Muscle of leg (tissue), 16 donors: Measurements from ENCODE around the gene MFSD6. TPM values are rescaled to one million over a fixed set of nuclear protein-coding genes. Genes with fewer than 3 reads are reported as not detected.
"Not testable (repeated sequence)": the region's sequence is repeated elsewhere in the genome, so short reads cannot be mapped to it uniquely, and the experiment has no call there.

Source experiments
- DNase-seq: peaks from one replicate; pipeline ENCODE4 v3.0.0; 2013
- H3K27ac ChIP-seq: one replicate; pipeline ENCODE4 v1.5.1; 2013; ENCODE audit warnings: mild to moderate bottlenecking, low read length, control low read depth
- H3K27me3 ChIP-seq: one replicate; pipeline ENCODE4 v1.6.1; 2013; ENCODE audit warnings: low read length; ENCODE audit not compliant: control insufficient read depth, insufficient read depth
- H3K36me3 ChIP-seq: one replicate; pipeline ENCODE4 v1.6.1; 2013; ENCODE audit warnings: low read length; ENCODE audit not compliant: control insufficient read depth, insufficient read depth
- H3K4me1 ChIP-seq: one replicate; pipeline ENCODE4 v1.6.1; 2013; ENCODE audit warnings: low read length; ENCODE audit not compliant: control insufficient read depth, insufficient read depth
- H3K4me3 ChIP-seq: one replicate; pipeline ENCODE4 v1.5.1; 2013; ENCODE audit warnings: low read length, control low read depth
- H3K9me3 ChIP-seq: replicated peaks from 2 replicates; pipeline ENCODE4 v1.6.1; 2013; ENCODE audit warnings: low read depth, low read length; ENCODE audit not compliant: control insufficient read depth
- WGBS: methylation state at CpG from one replicate; pipeline ENCODE4 v1.1.5; 2013; ENCODE audit warnings: missing lambda C conversion rate; ENCODE audit not compliant: insufficient coverage; 5-methylcytosine and 5-hydroxymethylcytosine counted together
- long read RNA-seq, 11 donors: transcript quantifications; one replicate each; lab custom pipeline, GENCODE V29; 2026
- polyA plus RNA-seq, 8 donors: library from polyadenylated mRNA; unstranded; fragments of 120-200 nt; gene quantifications; one replicate each; pipeline versions ENCODE4 v1.2.1 to v1.2.3, GENCODE V29; 2013; ENCODE audit warnings: inconsistent platforms in 1 of 8, low replicate concordance in 1 of 8; ENCODE audit not compliant: insufficient read length in 8 of 8, insufficient read depth in 1 of 8
- total RNA-seq: library from RNA; stranded (reverse); fragments of 120-200 nt; gene quantifications from one replicate; pipeline ENCODE4 v1.2.4, GENCODE V29; 2013

The MFSD6 gene
- 7.1 TPM for total RNA-seq
- 10 to 100 TPM in 3 of 8 donors, 1 to 10 TPM in 5; 7.5 to 14.3 (median 9.4) TPM for polyA plus RNA-seq
- long read RNA-seq, donor 1, full-length matches to known transcripts = 2 of 2 reads
- long read RNA-seq, donor 1, partial matches to known transcripts = 0 of 2 reads
- long read RNA-seq, donor 1, other reads (novel, unspliced or antisense) = 0 of 2 reads
- long read RNA-seq, donor 2, full-length matches to known transcripts = 1 of 1 reads
- long read RNA-seq, donor 2, partial matches to known transcripts = 0 of 1 reads
- long read RNA-seq, donor 2, other reads (novel, unspliced or antisense) = 0 of 1 reads
- long read RNA-seq, donor 3, full-length matches to known transcripts = 1 of 1 reads
- long read RNA-seq, donor 3, partial matches to known transcripts = 0 of 1 reads
- long read RNA-seq, donor 3, other reads (novel, unspliced or antisense) = 0 of 1 reads
- long read RNA-seq, donor 4, full-length matches to known transcripts = 2 of 2 reads
- long read RNA-seq, donor 4, partial matches to known transcripts = 0 of 2 reads
- long read RNA-seq, donor 4, other reads (novel, unspliced or antisense) = 0 of 2 reads
- long read RNA-seq, donor 5, full-length matches to known transcripts = 2 of 2 reads
- long read RNA-seq, donor 5, partial matches to known transcripts = 0 of 2 reads
- long read RNA-seq, donor 5, other reads (novel, unspliced or antisense) = 0 of 2 reads
- long read RNA-seq, donor 6, full-length matches to known transcripts = 5 of 5 reads
- long read RNA-seq, donor 6, partial matches to known transcripts = 0 of 5 reads
- long read RNA-seq, donor 6, other reads (novel, unspliced or antisense) = 0 of 5 reads
- long read RNA-seq, donor 7, full-length matches to known transcripts = 2 of 9 reads
- long read RNA-seq, donor 7, partial matches to known transcripts = 7 of 9 reads
- long read RNA-seq, donor 7, other reads (novel, unspliced or antisense) = 0 of 9 reads
- long read RNA-seq, donor 8 = 0 reads
- long read RNA-seq, donor 9, full-length matches to known transcripts = 1 of 1 reads
- long read RNA-seq, donor 9, partial matches to known transcripts = 0 of 1 reads
- long read RNA-seq, donor 9, other reads (novel, unspliced or antisense) = 0 of 1 reads
- long read RNA-seq, donor 10, partial matches to known transcripts = 11 of 12 reads
- long read RNA-seq, donor 10, other reads (novel, unspliced or antisense) = 0 of 12 reads
- long read RNA-seq, donor 11, full-length matches to known transcripts = 2 of 2 reads
- long read RNA-seq, donor 11, partial matches to known transcripts = 0 of 2 reads
- long read RNA-seq, donor 11, other reads (novel, unspliced or antisense) = 0 of 2 reads

DNA sequence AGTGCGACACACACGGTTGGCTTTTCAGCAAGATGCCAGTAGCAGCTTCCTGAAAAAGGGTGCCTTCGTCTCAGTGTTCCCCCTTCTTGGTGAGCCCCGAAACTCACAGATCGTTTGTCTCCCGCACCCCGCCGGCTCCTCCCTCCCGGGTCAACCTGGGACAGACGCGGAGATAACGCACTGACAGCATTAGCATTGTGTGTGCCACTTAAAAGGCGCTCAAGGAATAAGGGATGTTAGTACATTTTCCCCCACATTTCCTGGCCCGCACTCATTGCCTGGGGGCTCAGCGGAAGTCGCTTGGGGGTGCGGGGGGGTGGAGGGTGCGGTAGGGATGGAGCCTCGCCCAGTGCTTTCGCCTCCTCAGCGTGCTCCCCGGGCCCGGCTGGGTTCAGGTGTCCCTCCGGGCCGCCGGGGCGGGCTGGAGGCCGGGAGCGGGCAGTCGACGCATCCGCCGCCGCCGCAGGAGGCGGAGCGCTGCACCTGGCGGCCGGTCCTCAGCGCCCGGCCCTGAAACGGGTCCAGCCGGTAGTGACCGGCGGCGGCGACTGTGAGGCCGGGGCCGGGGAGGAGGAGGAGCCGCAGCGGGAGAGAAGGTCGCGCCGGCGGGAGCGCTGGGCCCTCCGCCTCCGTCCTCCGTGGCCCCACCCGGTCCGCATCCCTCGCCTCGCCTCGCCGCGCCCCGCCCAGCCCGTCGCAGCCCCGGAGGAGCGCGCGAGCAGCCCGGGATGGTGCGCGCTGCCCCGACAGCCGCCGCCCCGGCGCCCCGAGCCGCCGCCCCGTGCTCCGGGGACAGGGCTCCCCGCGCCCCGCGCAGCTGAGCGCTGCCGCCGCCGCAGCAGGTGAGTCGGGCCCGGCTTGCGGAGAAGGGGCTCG, at the start of gene MFSD6:
Gene MFSD6 (plus strand): TSS at position 694 of the 876 bp plus-strand sequence. CDS start 27,675 bp downstream, outside the sequence.
- under 1% methylated on average over 81 of the region's 98 CpGs for WGBS

DNA sequence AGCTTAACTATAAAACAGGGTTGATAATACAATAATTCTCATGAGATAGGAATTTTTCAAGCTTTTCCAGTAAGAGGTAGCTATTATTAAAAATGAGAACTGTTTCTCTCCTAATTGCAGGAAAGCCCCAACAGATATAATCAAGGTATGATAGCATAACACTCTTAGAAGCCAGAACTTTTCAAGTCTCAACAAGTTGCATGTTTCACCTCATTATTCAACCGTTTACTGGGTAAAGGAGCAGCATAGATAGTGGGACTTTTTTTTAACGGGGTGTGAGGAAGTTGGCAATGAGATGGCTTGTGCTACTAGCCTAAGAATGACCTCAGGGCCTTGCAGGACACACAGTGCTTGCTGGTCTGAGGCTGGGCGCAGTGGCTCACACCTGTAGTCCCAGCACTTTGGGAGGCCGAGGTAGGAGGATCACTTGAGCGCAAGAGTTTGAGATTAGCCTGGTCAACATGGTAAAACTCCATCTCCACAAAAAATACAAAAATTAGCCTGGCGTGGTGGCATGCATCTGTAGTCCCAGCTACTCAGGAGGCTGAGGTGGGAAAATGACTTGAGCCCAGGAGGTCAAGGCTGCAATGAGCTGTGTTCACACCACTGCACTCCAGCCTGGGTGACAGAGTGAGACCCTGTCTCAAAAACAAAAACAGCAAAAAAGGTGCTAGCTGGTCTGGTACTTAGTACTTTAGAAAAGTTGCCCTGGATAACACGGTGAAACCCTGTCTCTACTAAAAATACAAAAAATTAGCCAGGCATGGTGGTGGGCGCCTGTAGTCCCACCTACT, 49.3 kb upstream of the MFSD6 start:
- H3K9me3 ChIP-seq, H3K4me3 ChIP-seq: not testable (repeated sequence)

More for the DNA sequence above, at the start of gene MFSD6:
- H3K4me1 ChIP-seq = peaks cover 9% of the 10 kb centered on the region
- H3K27me3 ChIP-seq = peaks cover 10% of the 10 kb centered on the region
- no peaks in the 10 kb centered on the region for H3K36me3 ChIP-seq
- peak within 1 kb of the TSS; percentile 65 for H3K27ac ChIP-seq
- H3K4me3 ChIP-seq = peak within 1 kb of the TSS; percentile 57
- no peaks in the 10 kb centered on the region for H3K9me3 ChIP-seq
- DNase-seq = peak; percentile 47

DNA sequence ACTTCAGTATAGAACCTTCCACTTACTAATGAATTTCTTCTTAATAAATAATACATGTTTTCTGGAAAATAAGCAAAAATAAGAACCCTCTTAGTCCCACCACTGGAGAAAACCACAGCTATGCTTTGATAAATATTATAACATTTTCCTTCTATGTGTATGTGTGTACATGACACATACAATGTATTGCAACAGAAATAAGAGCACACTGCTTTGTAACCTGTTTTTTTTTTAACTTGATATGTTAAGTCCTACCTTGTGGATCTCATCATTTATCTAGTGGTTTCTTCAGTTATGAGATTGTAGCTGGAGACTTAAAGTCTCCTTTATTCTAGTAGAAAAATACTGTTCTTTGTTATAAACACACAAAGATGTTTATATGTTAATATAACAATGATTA, 47.6 kb upstream of the MFSD6 start:
- no peak for DNase-seq
- H3K27ac ChIP-seq = peak overlapping the region; percentile 73
- no peaks in the 10 kb centered on the region for H3K9me3 ChIP-seq
- H3K4me3 ChIP-seq = no peak overlapping the region
- no peaks in the 10 kb centered on the region for H3K27me3 ChIP-seq
- H3K36me3 ChIP-seq = peaks cover 2% of the 10 kb centered on the region
- H3K4me1 ChIP-seq = peaks cover 14% of the 10 kb centered on the region

More for the DNA sequence above, 49.3 kb upstream of the MFSD6 start:
- H3K36me3 ChIP-seq, H3K27me3 ChIP-seq, DNase-seq: not testable (repeated sequence)
- peak overlapping the region; percentile 73 for H3K27ac ChIP-seq
- whole genome bisulfite sequencing = 80% methylated on average over 1 of the region's 8 CpGs
- H3K4me1 ChIP-seq = peaks cover 16% of the 10 kb centered on the region

DNA sequence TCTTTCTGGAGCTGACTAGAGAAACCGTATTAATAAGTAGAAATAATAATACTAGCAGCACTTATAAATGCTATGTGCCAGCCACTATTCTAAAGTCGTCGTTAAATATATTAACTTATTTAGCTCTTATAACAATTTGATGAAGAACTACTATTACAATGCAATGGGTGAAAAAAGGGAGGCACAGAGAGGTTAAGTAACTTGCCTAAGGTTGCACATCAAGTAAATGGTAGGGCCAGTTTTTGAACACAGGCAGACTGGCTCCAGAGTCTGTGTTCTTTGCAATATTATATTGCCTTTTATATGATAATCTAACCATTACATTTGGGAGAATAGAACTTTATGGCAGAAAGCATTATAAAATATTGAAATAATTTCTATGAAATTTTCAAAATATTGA, 47.2 kb upstream of the MFSD6 start:
- Histone ChIP-seq H3K9me3 (no peaks in the 10 kb centered on the region), H3K36me3 (peaks cover 2% of the 10 kb centered on the region), H3K27me3 (no peaks in the 10 kb centered on the region), H3K4me1 (peaks cover 13% of the 10 kb centered on the region), H3K4me3 (no peak overlapping the region), H3K27ac (no peak overlapping the region)
- no CpG with 5 or more reads among the region's 3 CpGs for WGBS
- no peak for DNase-seq

DNA sequence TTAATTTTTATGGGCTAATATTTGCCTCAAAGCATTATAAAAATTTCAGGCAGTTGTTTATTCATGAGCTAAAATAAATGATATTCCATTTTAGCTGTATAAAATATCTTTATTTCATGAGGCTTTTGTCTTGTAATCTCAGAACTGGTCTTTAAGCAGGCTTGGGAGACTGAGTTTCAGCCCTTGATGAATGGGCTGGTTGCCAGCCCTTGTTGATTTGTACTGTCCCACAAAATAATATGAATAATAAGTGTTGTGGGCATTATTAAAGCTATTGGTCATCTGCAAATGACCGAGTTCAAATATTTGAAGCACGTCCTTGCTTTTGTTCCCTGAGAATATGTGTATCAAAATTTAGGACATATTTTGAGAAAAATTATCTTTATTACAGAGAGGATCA, 46.6 kb upstream of the MFSD6 start:
- WGBS = no CpG with 5 or more reads among the region's 2 CpGs
- no peak for DNase-seq
- Histone ChIP-seq H3K27ac (no peak overlapping the region), H3K27me3 (no peaks in the 10 kb centered on the region), H3K4me3 (no peak overlapping the region), H3K9me3 (no peaks in the 10 kb centered on the region), H3K36me3 (peaks cover 4% of the 10 kb centered on the region), H3K4me1 (peaks cover 9% of the 10 kb centered on the region)

DNA sequence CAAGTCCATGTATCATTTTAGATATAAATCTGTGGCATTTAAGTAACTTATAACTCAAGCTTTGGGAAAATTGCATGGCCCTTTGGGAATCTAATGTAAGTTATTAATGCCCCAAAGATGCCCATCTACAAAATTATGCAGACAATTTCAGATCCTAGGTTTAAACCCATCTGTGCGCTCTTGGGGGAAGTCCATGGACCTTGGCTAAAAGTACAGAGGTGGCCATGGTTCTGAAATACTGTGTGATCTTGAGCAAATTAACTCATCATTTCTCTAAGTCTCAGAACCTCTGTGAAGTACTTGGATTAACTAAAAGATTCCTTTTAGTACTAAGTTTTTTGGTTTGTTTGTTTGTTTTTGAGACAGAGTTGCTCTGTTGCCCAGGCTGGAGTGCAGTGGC, 45.3 kb upstream of the MFSD6 start:
- DNase-seq = no peak
- no peaks in the 10 kb centered on the region for H3K27me3 ChIP-seq
- WGBS = 100% methylated on average over 1 of the region's 1 CpG
- H3K9me3 ChIP-seq = no peaks in the 10 kb centered on the region
- no peak overlapping the region for H3K27ac ChIP-seq
- peaks cover 10% of the 10 kb centered on the region for H3K36me3 ChIP-seq
- no peak overlapping the region for H3K4me3 ChIP-seq
- H3K4me1 ChIP-seq = peaks cover 9% of the 10 kb centered on the region

DNA sequence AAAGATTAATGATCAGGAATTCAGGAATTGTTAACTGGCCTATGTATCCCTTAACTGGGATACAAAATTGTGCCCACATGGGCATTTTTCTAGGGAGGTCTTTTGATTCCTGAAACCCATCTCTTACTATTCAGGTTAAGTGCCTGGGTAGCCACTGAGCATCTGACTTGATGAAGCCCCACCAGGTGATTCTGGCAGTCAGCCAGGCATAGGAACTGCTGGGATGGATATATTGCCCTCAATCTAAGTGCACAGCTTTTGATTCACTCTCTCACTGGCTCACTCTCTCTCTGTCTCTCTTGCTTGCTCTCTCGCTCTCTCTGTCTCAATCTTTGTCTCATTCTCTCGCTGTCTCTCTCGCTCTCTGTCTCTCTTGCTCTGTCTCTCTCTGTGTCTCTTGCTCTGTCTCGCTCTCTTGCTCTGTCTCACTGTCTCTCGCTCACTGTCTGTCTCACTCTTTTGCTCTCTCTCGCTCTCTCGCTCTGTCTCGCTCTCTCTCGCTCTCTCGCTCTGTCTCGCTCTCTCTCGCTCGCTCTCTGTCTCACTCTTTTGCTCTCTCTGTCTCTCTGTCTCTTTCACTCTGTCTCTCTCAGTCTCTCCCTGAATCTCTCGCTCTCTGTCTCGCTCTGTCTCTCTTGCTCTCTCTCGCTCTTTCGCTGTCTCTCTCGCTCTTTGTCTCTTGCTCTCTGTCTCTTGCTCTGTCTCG, 42.5 kb upstream of the MFSD6 start:
- no peak for DNase-seq
- H3K27ac ChIP-seq = no peak overlapping the region
- no peaks in the 10 kb centered on the region for H3K4me1 ChIP-seq
- H3K9me3 ChIP-seq = no peaks in the 10 kb centered on the region
- 93% methylated on average over 16 of the region's 19 CpGs for WGBS
- H3K36me3 ChIP-seq = peaks cover 14% of the 10 kb centered on the region
- H3K4me3 ChIP-seq = no peak overlapping the region
- no peaks in the 10 kb centered on the region for H3K27me3 ChIP-seq

DNA sequence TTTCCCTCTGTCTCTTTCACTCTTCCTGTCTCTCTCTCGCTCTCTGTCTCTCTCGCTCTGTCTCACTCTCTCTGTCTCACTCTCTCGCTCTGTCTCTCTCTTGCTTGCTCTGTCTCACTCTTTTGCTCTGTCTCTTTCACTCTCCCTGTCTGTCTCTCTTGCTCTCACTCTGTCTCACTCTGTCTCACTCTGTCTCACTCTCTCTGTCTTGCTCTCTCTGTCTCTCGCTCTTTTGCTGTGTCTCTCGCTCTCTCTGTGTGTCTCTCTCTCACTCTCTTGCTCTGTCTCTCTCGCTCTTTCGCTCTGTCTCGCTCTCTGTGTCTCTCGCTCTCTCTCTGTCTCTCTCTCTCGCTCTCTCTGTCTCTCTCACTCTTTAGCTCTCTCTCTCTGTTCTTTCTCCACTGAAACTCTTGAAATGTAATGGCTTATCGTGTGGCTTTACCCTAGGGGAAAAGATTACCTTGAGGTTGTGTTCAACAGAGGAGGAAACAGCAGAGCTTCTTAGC, 41.9 kb upstream of the MFSD6 start:
- Histone ChIP-seq H3K4me1 (no peaks in the 10 kb centered on the region), H3K4me3 (no peak overlapping the region), H3K36me3 (peaks cover 20% of the 10 kb centered on the region), H3K9me3 (no peaks in the 10 kb centered on the region), H3K27ac (no peak overlapping the region), H3K27me3 (no peaks in the 10 kb centered on the region)
- DNase-seq = no peak
- 88% methylated on average over 8 of the region's 11 CpGs for WGBS
